HG02973 (cell line): ENCODE results near the gene DAPK1.

Source experiments
- ATAC-seq: cut with Tn5 transposase; IDR thresholded peaks from one replicate; pipeline ENCODE4 v1.9.1; 2021; ENCODE audit warnings: moderate library complexity; ENCODE audit not compliant: unreplicated experiment

The DAPK1 gene

GRCh38 chr9:87662808-87663528 lies 165.3 kb downstream of the DAPK1 start:
- no peak for ATAC-seq

- no peak for ATAC-seq
Observed at GRCh38 chr9:87663556-87663955, 165.9 kb downstream of the DAPK1 start.

GRCh38 chr9:87664153-87665060 lies 166.7 kb downstream of the DAPK1 start:
- no peak for ATAC-seq

GRCh38 chr9:87665505-87665904 lies 167.8 kb downstream of the DAPK1 start:
- no peak for ATAC-seq

- no peak for ATAC-seq
Observed at GRCh38 chr9:87667164-87667738, 169.6 kb downstream of the DAPK1 start.

- ATAC-seq: no peak
Observed at GRCh38 chr9:87668222-87668621, 170.6 kb downstream of the DAPK1 start.

GRCh38 chr9:87668722-87669121 lies 171.1 kb downstream of the DAPK1 start:
- ATAC-seq: no peak

GRCh38 chr9:87670572-87671264 lies 173.1 kb downstream of the DAPK1 start:
- ATAC-seq: no peak

- ATAC-seq: no peak
Observed at GRCh38 chr9:87671478-87671877, 173.8 kb downstream of the DAPK1 start.

GRCh38 chr9:87671925-87672324 lies 174.3 kb downstream of the DAPK1 start:
- no peak for ATAC-seq

- no peak for ATAC-seq
Observed at GRCh38 chr9:87672586-87672985, 174.9 kb downstream of the DAPK1 start.

- no peak for ATAC-seq
Observed at GRCh38 chr9:87673446-87674120, 175.9 kb downstream of the DAPK1 start.

GRCh38 chr9:87674565-87675299 lies 177.1 kb downstream of the DAPK1 start:
- no peak for ATAC-seq

GRCh38 chr9:87675906-87676515 lies 178.3 kb downstream of the DAPK1 start:
- no peak for ATAC-seq

- ATAC-seq: no peak
Observed at GRCh38 chr9:87676976-87677775, 179.5 kb downstream of the DAPK1 start.

GRCh38 chr9:87677776-87678587 lies 180.3 kb downstream of the DAPK1 start:
- ATAC-seq: no peak

GRCh38 chr9:87678650-87679355 lies 181.1 kb downstream of the DAPK1 start:
- ATAC-seq: no peak
